ENCODE results near the gene ABCA4.

DNA sequence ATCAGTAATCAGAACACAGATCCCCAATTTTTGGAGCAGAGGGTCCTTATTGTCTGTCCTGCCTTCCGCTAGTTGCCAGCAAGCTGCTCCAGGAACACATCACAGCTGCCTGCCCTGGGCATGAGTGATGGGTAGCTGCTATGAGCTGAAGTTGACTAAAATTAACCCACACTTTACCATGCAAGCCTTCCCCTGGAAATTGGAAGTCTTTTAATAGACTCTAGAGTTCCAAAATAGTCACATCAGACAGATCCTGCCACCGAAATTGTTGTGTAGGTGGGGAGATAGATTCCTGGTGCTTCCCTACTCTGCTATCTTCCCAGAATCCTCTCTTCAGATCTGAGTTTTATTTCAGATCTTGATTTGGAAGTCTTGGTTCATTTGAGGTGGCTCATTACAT lies 148.6 kb downstream of the ABCA4 start:
- TF ChIP-seq, protein P1, sequence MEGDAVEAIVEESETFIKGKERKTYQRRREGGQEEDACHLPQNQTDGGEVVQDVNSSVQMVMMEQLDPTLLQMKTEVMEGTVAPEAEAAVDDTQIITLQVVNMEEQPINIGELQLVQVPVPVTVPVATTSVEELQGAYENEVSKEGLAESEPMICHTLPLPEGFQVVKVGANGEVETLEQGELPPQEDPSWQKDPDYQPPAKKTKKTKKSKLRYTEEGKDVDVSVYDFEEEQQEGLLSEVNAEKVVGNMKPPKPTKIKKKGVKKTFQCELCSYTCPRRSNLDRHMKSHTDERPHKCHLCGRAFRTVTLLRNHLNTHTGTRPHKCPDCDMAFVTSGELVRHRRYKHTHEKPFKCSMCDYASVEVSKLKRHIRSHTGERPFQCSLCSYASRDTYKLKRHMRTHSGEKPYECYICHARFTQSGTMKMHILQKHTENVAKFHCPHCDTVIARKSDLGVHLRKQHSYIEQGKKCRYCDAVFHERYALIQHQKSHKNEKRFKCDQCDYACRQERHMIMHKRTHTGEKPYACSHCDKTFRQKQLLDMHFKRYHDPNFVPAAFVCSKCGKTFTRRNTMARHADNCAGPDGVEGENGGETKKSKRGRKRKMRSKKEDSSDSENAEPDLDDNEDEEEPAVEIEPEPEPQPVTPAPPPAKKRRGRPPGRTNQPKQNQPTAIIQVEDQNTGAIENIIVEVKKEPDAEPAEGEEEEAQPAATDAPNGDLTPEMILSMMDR (IDR thresholded peaks at IDR 0.05; ENCODE audit: control extremely low read depth in 1 of 3, insufficient read depth in 1 of 3, low read depth in 1 of 3, low read length in 3 of 3), result no peak
- TF ChIP-seq EZH2 (IDR thresholded peaks at IDR 0.05; ENCODE audit: low read depth, low read length, severe bottlenecking) (no peak), RFX5 (IDR thresholded peaks at IDR 0.05; ENCODE audit: borderline replicate concordance, low read depth, low read length) (no peak), POLR2A (IDR thresholded peaks at IDR 0.05; ENCODE audit: control extremely low read depth in 1 of 2, low read depth in 2 of 2, low read length in 2 of 2) (no peak), EGR1 (IDR thresholded peaks at IDR 0.05; ENCODE audit: borderline replicate concordance, low read depth, low read length) (no peak), TAF7 (optimal IDR thresholded peaks at IDR 0.05; ENCODE audit: borderline replicate concordance, low read depth, low read length) (no peak), SP1 (IDR thresholded peaks at IDR 0.05; ENCODE audit: low read depth, low read length) (no peak)
- TF ChIP-seq, protein P2, sequence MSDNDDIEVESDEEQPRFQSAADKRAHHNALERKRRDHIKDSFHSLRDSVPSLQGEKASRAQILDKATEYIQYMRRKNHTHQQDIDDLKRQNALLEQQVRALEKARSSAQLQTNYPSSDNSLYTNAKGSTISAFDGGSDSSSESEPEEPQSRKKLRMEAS (IDR thresholded peaks at IDR 0.05), result no peak
